IPS-11a (cell line): ENCODE results near the gene NVL.
"Not testable (repeated sequence)": the region's sequence is repeated elsewhere in the genome, so short reads cannot be mapped to it uniquely, and the experiment has no call there.

ENCODE experiments used
- H3K4me3 ChIP-seq: one replicate; pipeline ENCODE4 v1.5.1; 2013; ENCODE audit warnings: low read depth, low read length, control low read depth

Gene NVL

GRCh38 chr1:224329842-224330753, at the start of gene NVL:
Gene NVL, minus strand, starts transcription at chr1:224330172. Its CDS starts 45 bp downstream, at chr1:224330127.
- H3K4me3 ChIP-seq = peak within 1 kb of the TSS; percentile 98

GRCh38 chr1:224378855-224379631, 49.1 kb upstream of the NVL start:
- no peak overlapping the region for H3K4me3 ChIP-seq

GRCh38 chr1:224377676-224378006, 47.7 kb upstream of the NVL start:
- H3K4me3 ChIP-seq = no peak overlapping the region

- no peak overlapping the region for H3K4me3 ChIP-seq
Measured at GRCh38 chr1:224375059-224375458, 45.1 kb upstream of the NVL start.

GRCh38 chr1:224373008-224373590, 43.1 kb upstream of the NVL start:
- no peak overlapping the region for H3K4me3 ChIP-seq

DNA sequence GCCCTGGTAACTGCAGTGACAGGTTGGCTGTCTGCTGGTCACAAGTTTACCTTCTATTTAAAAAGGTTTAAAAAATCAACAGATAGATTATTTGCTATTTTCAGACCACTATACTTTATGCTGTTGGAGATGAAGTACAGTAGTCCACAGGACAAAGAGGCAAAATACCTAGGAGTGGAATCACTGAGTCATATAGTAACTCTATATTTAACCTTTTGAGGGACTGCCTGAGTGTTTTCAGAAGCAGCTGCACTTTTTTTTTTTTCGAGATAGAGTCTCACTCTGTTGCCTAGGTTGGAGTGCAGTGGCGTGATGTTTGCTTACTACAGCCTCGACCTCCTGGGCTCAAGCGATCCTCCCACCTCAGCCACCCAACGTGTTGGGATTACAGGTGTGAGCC, 38.4 kb upstream of the NVL start:
- H3K4me3 ChIP-seq = no peak overlapping the region

GRCh38 chr1:224359207-224359606, 29.2 kb upstream of the NVL start:
- no peak overlapping the region for H3K4me3 ChIP-seq

- peak overlapping the region; percentile 91 for H3K4me3 ChIP-seq
Measured at GRCh38 chr1:224358237-224358636, 28.3 kb upstream of the NVL start.

- peak overlapping the region; percentile 91 for H3K4me3 ChIP-seq
Measured at GRCh38 chr1:224357626-224358124, 27.7 kb upstream of the NVL start.

GRCh38 chr1:224356685-224357625, 27.0 kb upstream of the NVL start, which contains the start of gene CNIH4:
Gene CNIH4, plus strand, starts transcription at chr1:224356879. Its CDS starts 46 bp downstream, at chr1:224356925.
- peak within 1 kb of the TSS; percentile 91 for H3K4me3 ChIP-seq

- H3K4me3 ChIP-seq = no peak overlapping the region
Measured at GRCh38 chr1:224353975-224354925, 24.3 kb upstream of the NVL start.

- H3K4me3 ChIP-seq = not testable (repeated sequence)
Measured at GRCh38 chr1:224352436-224353085, 22.6 kb upstream of the NVL start.

GRCh38 chr1:224349716-224350115, 19.7 kb upstream of the NVL start:
- H3K4me3 ChIP-seq = not testable (repeated sequence)

- no peak overlapping the region for H3K4me3 ChIP-seq
Measured at GRCh38 chr1:224348137-224348536, 18.2 kb upstream of the NVL start.

- H3K4me3 ChIP-seq = no peak overlapping the region
Measured at GRCh38 chr1:224343679-224344078, 13.7 kb upstream of the NVL start.

GRCh38 chr1:224340453-224341384, 10.7 kb upstream of the NVL start:
- H3K4me3 ChIP-seq = peak overlapping the region; percentile 8

DNA sequence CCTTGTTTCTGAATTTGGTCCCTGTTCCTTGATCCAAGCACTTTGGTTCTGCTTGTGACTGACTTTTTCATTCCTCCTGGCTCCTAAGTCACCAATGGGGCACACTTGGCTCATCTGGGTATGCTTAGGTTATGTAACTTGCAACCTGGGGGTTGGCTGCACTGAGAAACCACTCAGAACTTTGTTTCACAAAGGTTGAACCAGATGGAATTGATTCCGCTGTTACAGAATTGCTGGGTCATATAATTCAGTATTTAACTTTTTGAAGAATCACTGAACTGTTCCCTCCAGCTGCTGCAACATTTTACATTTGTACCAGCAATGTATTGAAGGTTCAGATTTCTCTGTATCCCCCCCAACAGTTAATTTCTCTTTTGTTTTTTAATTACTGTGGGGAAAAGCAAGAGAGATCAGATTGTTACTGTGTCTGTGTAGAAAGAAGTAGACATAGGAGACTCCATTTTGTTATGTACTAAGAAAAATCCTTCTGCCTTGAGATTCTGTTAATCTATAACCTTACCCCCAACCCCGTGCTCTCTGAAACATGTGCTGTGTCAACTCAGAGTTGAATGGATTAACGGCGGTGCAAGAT, 9.6 kb upstream of the NVL start:
- H3K4me3 ChIP-seq = no peak overlapping the region
